T follicular helper cell (primary cell): Measurements from ENCODE around the gene ANKK1.

Experiments used
- DNase-seq: peaks from one replicate; pipeline ENCODE4 v3.0.0-alpha.2; 2020; ENCODE audit warnings: low read depth
- total RNA-seq, 2 experiments: gene quantifications; one replicate each; lab custom pipeline; 2026; lab: John Stamatoyannopoulos, UW

The ANKK1 gene
- 0.56 to 5.3 reads per million in 2 experiments for total RNA-seq

GRCh38 chr11:113387605-113388211 is at the start of gene ANKK1:
TSS of gene ANKK1 (plus strand) at chr11:113387779. CDS start at chr11:113387885, 106 bp downstream.
- DNase-seq: no peak

- DNase-seq: no peak
Measured at GRCh38 chr11:113338730-113339129, 48.8 kb upstream of the ANKK1 start.

GRCh38 chr11:113339929-113340589 is 47.5 kb upstream of the ANKK1 start:
- DNase-seq: no peak

DNA sequence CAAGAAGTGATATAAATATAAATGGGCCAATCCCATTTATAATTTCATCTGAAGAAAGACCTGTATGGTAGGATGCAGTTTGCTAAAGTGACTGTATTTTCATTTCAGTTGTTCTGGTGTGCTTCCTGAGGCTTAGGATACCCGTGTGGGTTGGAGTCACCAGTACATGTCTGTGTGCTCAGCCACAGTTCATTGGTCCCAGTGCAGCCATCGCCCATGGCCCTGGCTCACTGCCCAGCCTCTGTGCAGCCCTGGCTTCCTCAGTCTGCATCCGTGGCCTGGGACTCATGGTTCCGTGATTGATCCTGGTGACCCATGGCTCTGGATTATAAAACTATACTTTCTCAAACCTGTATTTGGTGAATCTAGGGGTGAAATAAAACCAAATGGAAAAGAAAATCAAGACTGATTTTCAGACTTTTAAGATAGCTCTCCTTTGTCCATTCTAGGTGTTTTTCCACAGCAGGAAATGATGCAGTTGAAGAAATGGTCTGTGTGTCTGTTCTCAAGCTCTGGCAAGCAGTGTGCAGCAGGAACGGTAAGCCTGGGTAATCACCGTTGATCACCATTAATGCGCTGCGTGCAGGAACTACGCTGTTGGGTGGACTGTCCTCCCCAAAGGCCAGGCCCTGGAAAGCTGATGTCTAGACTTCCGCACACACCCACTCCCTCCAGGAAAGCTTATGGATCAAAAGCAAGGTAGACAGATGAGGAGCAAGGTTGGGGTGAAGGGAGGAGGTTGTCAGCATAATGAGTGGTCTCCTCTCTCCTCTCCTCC is 46.0 kb upstream of the ANKK1 start:
- DNase-seq: no peak

- DNase-seq: no peak
Measured at GRCh38 chr11:113345978-113346377, 41.6 kb upstream of the ANKK1 start.

GRCh38 chr11:113349528-113349927 is 38.1 kb upstream of the ANKK1 start:
- DNase-seq: no peak

DNA sequence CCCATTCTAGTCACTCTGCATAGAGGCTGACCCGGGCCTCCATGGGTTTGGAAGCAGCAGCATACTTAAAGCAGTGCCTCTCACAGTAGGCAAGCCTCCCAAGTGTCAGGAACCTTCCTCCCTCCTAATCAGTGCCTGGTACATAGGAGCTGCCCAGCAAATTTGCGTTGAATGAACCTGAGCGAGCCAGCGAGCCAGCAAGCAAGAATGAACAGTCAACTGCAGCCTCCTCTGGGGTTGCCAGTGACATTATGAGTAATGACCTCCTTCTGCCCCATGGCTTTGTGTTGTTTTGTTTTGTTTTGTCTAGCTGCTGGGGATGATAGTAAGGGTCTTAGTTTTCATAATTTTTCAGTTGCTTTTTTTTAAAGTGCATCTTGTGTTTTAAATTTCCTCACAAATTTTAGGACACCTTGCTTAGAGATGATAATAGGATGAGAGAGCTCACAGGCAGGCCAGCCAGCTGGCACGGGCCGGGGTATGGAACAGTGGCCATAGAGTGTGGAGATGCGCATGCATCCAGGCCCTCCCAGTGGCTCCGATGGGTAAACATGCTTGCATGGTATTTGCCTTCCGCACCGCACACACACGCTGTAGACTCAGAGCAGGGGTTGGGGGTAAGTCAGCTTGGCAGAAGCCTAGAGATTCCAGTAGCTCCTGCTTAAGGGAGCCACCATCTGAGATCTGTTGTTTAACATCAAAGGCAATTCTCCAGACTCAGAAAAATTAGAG is 37.1 kb upstream of the ANKK1 start:
- no peak for DNase-seq

DNA sequence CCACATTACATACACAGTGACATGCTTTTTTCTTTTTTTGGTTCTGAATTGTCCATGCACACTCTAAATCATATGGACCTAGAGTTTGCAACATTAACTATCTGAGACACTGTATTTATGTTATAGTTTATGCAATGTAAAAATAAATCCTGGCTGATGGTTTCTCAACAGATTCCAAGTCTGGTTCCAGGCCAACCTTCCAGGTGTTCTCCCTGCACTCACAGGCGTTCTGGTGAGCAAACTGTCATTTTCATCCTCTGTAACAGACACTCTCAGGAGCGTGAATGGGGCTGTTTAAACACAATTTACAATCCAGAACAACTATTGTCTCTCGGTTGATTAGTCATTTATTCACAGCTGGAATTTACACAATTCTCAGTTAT is 36.5 kb upstream of the ANKK1 start:
- DNase-seq: no peak

- no peak for DNase-seq
Measured at GRCh38 chr11:113351480-113351879, 36.1 kb upstream of the ANKK1 start.

DNA sequence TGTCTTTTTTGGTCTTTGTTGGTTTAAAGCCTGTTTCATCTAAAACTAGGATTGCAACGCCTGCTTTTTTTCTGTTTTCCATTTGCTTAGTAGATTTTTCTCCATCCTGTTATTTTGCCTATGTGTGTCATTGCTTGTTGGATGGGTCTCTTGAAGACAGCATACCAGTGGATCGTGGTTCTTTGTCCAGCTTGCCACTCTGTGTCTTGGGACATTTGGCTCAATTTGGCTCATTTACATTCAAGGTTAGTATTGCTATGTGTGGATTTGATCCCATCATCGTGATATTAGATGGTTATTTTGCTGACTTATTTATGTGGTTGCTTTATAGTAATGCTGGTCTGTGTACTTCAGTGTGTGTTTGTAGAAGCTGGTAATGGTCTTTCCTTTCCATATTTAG is 31.4 kb upstream of the ANKK1 start:
- no peak for DNase-seq

- no peak for DNase-seq
Measured at GRCh38 chr11:113363406-113363805, 24.2 kb upstream of the ANKK1 start.

GRCh38 chr11:113363996-113364641 is 23.5 kb upstream of the ANKK1 start:
- no peak for DNase-seq

- DNase-seq: no peak
Measured at GRCh38 chr11:113365895-113366294, 21.7 kb upstream of the ANKK1 start.

GRCh38 chr11:113369411-113369810 is 18.2 kb upstream of the ANKK1 start:
- no peak for DNase-seq

DNA sequence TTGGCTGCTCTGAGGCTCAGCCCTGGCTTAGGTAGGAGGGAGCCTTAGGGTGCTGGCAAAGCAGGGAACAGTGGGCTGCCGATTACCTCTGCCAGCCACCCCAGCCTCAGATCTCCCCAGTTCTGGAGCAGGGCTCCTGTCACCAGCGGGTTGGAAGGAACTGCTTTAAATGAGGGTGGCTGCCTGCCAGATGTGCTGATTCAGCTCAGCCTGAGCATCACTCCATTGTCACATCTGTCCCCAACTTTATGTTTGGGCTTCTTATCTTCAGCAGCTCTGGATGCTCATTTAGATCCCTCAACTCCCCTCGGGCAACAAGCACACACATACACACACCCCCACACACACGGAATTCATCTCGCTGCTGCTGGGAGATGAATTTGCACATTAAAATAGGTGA is 16.9 kb upstream of the ANKK1 start:
- DNase-seq: no peak

DNA sequence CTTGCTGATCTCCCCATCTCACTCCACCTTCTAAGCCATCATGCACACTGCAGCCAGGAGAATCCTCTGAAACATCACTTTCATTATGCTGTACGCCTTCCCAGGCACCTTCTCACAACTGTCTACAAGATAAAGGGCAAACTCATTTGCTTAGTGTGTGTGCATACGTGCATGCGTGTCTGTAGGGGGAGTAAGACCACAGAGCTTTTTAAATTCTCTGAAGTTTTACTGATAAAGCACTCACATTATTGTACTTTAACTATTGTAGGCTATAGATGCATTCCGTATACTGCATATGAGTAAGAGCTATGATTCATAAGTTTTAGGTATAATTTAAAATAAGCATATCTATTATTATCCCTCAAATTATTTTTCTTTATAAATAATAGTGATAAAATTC is 15.3 kb upstream of the ANKK1 start:
- no peak for DNase-seq

- no peak for DNase-seq
Measured at GRCh38 chr11:113373306-113373705, 14.3 kb upstream of the ANKK1 start.

- no peak for DNase-seq
Measured at GRCh38 chr11:113373981-113374560, 13.5 kb upstream of the ANKK1 start.

DNA sequence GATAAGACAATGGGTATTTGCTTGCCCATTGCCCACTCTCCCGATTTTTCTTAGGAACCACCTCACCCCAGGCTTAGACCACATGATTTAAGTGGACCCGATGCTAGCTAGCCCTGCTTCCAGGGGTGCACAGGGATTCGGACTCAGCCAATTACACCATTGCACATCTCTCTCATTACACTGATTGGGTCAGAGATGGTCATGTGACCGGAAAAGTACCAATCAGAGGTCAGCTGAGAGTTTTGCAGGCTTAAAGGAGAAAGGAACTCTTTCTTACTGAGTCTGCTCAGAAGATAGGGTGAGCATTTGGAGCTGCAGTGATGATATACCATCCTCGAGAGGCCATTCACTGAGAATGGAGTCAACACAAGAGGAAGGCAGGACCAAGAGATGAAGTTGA is 12.2 kb upstream of the ANKK1 start:
- no peak for DNase-seq

DNA sequence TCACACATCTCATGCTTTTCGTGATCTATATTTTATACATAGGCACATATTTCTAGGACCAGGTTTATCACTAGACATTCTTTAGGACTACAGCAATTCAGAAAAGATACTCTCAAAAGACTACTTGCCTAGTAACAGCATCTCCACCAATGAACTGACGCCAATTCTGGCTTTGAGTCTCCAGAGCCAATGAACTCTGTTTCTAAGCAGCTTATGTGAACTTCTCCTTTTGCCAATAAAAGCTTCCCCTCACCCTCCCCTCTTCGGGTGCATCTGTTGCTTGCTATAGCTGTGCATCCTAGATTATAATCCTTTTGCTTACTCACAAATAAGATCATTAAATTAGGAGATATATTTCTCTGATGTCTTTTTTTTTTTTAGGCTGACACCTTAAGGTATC is 11.4 kb upstream of the ANKK1 start:
- DNase-seq: no peak

DNA sequence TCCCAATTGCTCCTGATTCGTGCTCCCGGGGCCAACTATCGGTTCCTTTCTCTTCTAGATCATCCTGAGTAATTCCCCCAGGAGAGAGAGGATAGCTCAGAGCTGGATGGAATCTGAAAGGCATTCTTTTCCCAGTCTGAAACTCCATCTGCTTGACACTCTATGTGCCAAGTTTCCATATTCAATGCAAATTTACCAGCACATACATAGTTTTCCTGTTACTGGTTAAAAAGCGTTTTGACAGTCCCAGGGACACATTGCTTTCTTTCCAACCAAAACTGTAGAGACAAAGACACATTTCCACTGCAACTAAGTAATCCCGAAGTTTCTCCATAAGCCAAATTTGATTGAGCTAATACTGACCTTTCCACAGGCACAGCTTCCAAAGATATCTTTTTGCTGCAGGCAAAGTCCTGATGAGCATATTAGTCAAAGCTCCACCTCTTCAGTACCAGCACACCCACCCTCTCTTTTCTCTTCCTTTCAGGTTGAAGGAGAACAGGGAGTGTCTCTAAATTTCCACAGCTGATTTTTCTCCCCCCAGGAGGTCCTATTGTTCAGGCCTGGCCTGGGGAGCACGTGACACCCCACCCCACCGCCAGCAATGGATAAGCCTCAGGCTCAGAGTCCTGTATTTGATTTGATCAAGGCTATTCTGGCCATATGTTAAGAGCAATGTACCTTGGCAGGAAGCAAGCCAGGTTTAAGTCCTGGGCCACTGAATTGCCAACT is 9.7 kb upstream of the ANKK1 start:
- no peak for DNase-seq
